Hippocampal formation (tissue), 2 donors: Measurements from ENCODE around the gene ANKS3.
"Not testable (repeated sequence)": the region's sequence is repeated elsewhere in the genome, so short reads cannot be mapped to it uniquely, and the experiment has no call there.

Experiments
- DNase-seq, 2 donors: peaks; one replicate each; lab custom pipeline; 2025; lab: John Stamatoyannopoulos, UW

ANKS3 gene

DNA sequence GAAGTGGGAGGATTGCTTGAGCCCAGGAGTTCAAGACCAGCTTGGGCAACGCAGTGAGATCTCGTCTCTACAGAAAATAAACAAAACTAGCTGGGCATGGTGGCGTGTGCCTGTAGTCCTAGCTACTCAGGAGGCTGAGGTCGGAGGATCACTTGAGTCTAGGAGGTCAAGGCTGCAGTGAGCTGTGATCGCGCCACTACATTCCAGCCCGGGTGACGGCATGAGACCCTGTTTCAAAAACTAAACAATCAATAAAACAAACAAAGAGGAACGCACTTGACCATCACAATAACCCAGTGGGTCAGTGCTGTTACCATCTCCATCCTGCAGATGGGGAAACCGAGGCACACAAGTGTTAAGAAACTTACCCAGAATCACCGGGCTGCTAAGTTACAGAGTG, 19.2 kb upstream of the ANKS3 start:
- no peak for DNase-seq

DNA sequence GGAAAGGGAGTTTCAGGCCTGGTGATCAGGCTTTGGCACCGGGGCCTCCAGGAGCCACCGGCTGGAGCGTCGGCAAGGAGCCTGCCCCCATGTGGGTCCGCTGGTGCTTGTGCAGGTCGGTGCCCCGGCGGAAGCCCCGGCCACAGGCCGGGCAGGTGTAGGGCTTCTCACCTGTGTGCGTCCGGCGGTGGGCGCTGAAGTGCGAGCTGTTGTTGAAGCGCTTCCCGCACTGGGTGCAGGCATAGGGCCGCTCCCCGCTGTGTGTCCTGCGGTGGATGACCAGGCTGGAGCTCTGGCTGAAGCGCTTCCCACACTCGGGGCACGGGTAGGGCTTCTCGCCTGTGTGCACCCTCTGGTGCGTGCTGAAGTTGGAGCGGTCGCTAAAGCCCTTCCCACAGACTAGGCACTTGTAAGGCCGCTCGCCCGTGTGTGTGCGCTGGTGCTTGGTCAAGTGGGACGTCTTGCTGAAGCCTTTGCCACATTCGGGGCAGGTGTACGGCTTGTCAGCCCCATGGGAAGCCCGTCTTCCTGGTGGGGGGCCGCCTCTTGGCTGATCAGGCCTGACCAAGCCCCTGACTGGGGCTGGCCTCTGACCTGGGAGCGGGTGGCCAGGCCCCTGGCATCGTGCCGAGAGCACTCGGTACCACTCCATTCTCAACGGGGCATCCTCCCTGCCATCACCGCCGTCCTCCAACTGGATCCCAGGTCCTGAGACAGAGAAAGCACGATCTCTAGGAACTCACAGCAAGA, 18.5 kb upstream of the ANKS3 start:
- no peak for DNase-seq

DNA sequence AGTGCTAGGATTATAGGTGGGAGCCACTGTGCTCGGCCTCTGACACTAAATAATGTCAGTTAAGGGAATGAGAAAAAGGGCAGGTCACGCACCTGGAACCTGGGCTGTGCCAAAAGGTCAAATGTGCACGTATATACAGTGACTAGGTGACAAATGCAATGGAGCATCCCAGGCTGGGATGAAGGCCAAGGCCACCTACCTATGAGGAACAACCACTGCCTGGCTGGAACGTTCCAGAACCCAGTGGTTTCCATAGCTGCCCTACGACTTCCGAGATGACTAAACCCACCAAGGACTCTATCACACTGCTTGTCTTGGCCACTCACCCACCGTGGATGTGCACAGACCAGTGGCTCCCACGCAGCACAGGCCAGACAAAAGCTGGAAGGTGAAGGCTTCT, 16.8 kb upstream of the ANKS3 start:
- DNase-seq, result no peak

DNA sequence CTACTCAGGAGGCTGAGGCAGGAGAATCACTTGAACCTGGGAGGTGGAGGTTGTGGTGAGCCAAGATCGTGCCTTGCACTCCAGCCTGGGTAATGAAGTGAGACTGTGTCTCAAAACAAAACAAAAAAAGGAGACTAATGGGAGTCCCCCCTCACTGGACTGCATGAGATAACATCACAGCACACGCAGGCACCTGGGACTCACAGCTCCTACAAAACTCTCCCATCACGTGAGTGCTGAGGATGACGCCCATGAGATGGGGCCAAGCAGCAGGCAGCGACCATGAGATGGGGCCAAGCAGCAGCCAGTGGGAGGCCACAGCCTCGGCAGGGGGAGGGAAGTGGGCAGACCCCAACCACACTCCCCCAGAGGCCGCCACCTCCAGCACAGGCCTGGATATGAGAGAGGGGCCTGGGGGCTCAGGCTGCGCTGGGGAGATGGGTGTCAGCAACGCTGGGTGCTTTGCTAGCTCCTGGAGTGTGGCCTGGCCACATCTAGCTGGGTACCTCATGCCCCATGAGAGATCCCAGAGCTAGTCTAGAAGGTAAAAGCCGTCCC, 15.7 kb upstream of the ANKS3 start:
- no peak for DNase-seq

DNA sequence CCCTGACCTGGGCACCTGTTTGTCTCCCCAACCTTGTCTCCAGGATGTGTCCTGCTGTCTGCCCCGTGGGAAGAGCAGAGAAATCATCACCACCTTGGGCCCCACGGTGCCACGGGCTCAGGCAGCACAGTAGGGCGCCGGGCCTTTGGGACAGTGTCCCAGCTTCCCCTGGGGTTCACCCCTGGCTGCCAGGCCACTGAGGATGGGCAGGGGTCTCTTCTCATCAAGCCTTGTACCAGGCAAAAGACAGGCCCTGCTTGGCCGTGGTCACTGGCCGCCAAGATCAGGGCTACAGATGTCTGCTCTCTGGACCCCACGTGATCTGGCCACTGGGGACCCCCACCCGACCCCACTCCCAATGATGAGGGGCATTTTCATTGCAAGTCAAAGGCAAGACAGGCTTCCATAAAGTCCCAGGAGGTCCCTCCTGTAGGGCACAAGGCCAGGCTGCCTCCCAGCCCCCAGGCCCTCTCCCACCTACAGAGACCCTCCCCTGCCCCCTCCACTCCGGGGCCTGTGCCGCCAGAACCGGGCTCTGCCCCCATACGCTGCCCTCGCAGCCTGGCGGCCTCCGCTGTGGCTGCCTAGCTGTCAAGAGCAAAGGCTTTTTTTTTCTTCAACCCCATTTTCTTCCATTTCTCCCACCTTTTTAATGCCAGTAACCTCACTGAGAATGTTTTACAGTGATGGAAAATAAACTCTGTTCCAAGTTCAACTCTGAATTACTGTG, 14.8 kb upstream of the ANKS3 start:
- no peak for DNase-seq

DNA sequence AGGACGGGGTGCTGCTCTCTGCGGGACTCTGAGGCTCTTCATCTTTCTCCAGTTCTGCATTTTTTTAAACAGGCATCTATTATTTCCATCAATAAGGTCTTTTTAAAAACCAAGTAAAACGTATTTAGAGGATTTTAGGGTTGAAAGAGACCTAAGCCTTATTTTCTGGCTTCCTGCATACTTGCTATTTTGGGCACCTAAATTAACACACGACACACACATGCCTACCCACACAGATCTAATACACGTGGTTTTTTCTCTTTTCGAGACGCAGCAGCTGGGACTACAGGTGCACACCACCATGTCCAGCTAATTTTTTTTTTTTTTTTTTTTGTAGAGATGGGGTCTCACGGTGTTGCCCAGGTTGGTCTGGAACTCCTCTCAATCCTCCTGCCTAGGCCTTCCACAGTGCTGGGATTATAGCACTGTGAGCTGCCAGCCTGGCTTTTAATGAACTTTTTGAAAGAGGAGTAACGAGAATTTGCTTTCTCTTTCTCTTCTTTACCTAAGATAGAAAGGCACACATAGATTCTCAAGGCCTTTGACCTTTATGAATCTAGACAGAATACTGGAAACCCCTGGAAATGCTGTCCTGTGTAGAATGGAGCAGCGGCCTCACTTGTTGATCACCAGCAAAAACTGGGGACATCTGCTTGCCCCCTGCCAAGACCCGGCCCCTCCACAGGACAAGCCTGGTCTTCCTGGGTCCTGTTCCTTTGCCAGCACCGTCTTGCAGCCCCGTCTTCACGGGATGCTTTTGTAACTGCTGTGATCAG, 14.0 kb upstream of the ANKS3 start:
- no peak for DNase-seq

DNA sequence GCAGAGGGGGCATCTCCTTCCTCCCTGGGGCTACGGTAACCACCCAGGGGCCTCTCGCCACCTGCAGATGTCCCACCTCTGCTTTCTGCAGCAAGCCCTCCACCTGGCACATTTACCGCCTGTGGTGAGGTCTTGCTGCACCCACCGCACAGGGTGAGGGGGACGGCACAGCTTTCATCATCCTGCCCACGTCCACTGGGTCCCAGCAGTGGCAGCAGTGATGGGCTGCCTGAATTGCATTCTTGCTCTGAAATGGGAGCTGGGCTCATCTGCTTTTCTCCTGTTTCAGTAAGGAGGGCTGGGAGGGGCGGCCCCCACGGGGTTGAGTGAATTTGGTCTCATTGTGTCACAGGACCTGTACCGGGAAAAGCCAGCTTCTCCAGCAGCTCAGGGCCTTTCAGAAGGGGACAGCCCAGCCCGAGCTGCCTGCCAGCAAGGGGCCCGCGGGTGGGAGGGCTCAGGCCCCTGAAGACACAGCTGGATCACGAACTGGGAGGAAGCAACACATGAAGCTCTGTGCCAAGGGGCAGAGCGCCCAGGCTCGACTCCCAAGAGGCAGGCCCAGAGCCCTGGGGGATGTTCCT, 13.0 kb upstream of the ANKS3 start:
- DNase-seq, result no peak

DNA sequence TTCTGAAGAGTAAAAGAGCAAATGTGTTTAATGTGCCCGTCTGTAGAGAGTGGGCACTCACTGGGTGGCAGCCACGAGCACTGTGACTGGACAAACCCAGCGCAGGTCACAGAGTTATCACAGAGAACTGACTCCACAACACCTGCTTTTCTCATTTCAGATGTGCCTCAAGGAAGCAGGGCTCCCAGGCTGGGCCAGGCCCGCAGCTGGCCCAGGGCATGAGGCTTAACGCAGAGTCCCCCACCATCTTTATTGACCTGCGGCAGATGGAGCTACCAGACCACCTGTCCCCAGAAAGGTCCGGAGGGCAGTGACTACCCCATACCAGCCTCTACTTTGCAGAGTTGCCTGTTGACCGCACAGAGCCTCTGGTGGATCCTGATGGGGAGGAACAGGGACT, 12.1 kb upstream of the ANKS3 start:
- DNase-seq, result no peak

DNA sequence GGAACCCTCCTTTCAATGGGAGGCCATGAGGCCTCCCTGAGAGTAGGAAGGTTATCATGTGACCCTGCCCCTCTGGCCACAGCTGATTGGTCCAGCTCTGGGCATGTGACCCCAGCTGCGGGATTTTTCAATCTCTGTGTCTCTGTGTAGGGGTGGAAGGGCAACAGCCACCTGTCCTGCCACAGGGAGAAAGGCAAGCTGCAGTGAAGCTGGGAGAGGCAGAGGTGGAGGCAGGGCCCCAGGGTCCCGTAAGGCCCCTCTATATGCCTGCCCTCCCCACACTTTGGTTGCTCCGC, 11.2 kb upstream of the ANKS3 start:
- DNase-seq, result no peak

DNA sequence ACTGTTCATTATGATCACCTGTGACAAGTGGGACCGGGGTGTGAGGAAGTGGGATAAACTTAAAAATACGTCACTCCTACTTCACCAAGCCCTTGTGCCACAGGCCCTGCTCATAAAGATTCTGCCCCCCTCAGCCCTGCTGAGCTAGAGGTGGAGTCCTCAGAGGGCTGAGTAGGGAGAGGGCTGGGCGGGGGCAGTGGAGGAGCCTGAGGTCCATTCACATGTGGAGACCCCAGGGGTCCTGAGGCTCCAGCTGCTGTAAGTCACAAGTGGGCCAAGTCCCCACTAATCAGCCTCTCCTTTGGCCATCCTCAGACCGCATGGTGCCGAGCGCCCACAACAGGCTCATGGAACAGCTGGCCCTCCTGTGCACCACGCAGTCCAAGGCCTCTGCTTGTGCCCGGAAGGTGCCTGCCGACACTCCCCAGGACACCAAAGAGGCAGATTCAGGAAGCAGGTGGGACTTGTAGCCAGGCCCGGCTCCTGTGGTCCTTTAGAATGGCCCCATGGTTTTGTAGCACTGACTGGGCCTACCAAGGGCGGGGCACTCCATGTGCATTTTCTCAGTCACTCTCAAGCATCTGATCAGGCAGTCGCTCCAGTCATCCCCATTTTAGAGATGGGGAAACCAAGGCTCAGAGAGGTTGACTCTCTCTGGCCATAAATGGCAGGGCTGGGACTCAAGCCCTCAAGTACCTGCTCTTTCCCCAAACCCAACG, 10.6 kb upstream of the ANKS3 start:
- no peak for DNase-seq

DNA sequence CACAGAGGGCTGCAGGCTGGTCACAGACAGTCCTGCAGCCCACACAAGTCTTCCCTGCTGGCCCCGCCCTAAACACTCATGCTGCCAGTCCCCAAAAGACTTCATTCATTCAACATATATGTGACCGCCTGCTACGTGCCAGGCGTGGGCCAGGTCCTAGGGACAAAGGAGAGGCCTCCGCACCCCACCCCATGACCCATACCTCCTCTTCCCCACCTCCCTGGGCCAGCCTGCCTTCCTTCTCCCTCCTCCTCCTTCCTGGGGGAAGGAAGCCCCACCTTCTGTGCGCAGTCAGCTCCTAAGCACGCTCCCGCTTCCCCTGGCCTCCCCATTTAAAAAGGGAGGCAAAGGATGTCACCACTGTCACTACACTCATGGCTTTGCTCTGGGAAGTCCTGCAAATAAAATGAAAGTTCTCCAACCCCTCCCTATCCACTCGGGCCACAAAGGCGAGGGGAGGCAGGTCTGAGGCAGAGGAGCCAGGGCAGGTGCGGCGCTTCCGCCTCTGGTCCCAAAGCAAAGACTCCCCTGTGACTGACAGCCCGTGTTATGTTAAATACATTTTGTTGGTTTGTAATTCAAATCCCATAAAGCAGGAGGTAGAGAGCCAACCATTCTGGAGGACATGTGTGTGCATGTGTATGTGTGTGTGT, 9.3 kb upstream of the ANKS3 start:
- DNase-seq, result no peak

DNA sequence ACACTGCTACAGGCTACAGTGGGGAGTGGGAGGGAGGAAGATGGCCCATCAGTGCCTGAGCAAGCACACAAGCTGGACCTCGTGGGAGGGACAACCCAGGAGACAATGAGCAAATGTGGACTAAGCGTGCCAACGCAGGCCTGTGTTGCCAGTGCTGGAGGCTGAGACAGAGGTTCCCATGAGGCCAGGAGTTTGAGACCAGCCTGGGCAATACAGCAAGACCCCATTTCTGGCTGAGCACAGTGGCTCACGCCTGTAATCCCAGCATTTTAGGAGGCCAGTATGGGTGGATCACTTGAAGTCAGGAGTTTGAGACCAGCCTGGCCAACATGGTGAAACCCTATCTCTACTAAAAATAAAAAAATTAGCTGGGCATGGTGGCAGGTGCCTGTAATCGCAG, 4.3 kb upstream of the ANKS3 start:
- not testable (repeated sequence) for DNase-seq

DNA sequence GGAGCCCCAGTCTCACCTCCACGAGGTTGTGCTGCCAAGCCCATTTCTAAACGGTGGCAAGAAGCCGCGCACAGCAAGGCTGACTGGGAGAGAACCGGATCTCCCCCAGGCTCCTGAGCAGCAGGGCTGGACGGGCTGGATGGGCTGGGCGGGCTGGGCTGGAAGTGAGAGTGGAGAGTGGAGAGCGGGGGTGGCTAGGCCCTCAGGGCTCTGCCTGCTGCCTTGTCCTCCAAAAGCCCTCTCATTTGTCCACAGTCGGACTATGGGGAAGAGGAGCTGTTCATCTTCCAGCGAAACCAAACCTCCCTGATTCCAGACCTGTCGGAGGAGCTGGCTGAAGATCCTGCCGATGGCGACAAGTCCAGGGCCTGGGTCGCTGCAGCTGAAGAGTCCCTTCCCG, 3.5 kb upstream of the ANKS3 start:
- no peak for DNase-seq

DNA sequence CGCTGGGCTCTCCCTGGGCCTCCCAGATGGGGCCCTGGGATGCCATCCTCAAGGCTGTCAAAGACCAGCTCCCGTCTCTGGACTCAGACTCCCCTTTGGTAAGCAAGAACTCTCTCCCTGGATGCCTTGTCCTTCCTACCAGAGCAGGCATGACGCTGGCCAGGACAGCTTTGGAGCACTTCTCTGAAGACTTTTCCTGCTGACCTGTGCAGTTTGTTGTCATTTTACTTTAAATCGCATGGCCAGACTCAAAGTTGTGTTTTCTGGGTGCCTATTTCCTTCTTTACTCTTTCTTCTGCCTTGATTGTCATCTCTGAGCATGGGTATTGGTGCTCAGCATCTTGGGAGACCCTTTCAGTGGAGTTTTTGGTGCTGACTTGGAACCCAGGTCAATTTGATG, 2.5 kb upstream of the ANKS3 start:
- no peak for DNase-seq

DNA sequence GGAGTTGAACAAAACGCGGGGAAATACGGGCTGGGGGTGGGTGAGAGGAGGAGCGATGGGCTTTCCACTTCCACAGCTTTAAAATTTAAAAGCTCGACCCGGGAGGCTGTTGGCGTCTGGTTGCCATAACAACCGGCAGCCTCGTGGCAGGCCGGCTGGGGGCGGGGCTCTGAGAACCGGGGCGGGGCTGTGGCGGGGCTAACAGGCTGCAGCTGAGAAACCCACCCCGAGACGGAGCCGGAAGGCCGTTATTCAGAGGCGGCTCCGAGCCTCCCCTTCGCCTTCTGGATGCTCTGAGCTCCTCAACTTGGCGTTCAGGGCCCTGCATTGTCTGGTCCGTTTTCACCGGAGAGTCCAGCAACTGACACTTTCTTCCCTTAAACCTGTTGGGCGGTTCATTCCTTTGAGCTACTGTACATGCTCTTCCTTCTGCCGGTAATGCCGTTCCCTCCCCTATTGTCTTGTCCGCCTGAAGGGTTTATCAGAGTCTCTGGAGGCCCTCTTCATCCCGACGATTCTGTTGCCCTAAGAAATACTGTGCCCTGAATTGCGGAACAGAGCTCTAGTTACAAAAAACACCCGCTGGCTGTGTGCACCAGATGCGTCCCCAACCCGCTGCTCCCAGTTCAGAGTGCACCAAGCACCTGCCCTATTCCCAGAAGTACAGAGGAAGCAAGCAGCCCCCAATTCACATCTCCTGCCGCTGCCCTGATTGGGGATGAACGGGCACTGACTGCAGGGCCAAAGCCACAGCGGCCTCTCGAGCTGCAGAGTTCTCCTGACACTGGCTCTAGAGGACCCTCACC, 862 bp upstream of the ANKS3 start:
- DNase-seq, result peak; percentile 52 to 71

DNA sequence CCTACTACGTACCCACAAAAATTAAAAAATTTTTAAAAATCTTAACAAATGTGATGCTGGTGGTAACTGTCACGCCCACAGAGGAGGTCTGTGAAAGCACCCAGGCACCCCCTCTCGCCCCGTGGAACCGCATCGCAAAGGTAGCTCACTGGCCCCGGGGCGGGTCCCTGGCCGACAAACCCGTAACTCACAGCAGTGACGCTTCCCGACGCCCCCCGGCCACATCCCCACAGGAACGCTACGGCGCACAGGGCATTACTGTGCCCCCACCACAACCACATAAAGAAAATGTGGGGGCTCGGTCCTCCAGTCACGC, 366 bp downstream of the ANKS3 start:
- no peak for DNase-seq

DNA sequence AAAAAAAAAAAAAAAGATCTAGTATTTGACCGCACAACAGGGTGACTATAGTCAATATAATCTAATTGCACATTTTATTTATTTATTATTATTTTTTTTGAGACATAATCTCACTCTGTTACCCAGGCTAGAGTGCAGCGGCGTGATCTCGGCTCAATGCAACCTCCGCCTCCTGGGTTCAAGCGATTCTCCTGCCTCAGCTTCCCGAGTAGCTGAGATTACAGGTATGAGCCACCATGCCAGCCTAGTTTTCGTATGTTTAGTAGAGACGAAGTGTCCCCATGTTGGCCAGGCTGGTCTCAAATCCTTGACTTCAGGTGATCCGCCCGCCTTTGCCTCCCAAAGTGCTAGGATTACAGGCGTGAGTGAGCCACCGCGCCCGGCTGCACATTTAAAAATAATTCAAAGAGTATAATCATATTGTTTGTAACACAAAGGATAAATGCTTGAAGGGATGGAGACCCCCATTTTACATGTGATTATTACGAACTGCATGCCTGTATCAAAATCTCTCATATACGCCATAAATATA, 794 bp downstream of the ANKS3 start:
- DNase-seq, result no peak

DNA sequence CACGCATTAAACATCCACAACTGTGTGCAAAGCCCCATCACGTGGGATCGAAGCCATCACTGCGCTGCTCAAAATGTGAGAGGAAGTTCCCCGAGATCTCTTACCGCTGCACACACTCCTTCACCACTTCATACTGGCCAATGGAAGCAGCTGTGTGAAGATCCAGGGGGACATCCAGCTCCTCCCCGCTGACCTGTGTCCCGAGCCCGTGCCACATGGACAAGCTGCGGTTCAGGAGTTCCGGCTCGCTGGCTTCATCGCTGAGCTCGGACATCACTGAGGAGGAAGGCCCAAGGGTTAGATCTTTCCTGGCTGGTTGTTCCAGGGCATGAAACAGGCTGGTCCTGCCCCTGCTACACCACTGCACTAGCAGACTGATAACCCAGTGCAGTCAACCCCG, 4.2 kb downstream of the ANKS3 start:
- DNase-seq, result no peak

DNA sequence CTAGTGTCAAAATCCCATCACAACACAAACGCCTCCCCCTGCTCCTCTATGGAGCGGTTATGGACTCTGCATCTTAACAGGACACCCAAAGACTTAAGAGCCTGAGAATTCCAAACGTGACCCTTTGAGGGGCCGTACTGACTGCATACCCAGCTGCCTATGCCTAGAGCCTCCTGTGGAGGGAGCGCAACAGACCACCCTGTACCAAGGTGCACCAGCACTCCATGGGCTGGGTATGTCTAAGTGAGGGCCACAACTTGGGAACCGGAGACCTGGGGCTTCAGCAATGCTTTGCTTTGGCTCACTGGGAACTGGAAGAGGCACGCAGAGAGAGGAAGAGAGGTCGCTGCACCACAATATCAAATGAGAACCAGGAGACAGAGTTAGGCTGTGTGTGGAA, 5.4 kb downstream of the ANKS3 start:
- DNase-seq, result no peak

DNA sequence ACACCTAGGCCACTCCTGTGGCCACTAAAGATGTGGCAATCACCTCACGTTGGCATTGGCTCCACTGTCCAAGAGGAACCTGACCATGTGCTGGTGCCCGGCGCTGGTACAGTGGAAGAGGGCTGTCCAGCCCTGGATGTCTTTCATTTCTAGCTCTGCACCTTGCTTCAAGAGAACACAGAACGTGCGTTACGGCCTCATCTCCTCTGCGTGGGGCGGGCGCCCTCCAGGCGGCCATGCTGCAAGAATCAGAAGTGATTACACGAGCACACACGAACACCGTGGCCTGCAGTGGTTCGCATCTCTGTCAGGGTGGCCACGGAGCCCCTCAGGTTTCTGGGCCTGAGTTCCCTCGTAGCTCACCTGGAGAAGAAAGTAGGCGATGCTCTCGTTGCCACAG, 7.5 kb downstream of the ANKS3 start:
- no peak for DNase-seq
